GM21717 (cell line): ENCODE data around the gene RGS4.

Experiments
- ATAC-seq: cut with Tn5 transposase; IDR thresholded peaks from one replicate; pipeline ENCODE4 v1.9.1; 2021; ENCODE audit warnings: mild to moderate bottlenecking, moderate library complexity; ENCODE audit not compliant: unreplicated experiment

Gene RGS4

DNA sequence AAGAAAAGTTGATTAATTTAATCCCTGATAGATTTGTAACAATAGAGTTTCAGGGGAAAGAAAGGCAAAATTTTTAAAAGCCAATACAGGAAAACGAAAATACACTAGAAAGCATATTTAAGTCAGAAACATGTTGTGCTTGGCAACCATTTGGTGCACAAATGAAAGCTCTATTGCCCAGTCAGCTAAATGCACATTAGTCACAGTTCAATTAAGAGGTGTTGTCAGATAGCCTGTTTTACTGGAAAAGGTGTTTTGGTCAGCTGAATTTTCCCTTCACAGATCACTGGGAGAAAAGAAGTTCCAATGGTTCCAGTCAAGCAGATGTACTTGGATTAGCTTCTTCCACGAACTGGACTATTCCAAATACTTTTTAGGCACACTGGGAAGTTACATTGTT, 25.4 kb downstream of the RGS4 start:
- no peak for ATAC-seq

- ATAC-seq, result no peak
Observed at GRCh38 chr1:163095213-163095612, 26.1 kb downstream of the RGS4 start.

- no peak for ATAC-seq
Observed at GRCh38 chr1:163102590-163102989, 33.4 kb downstream of the RGS4 start.

- no peak for ATAC-seq
Observed at GRCh38 chr1:163104385-163105099, 35.4 kb downstream of the RGS4 start.

GRCh38 chr1:163106364-163106987, 37.3 kb downstream of the RGS4 start:
- ATAC-seq, result no peak

GRCh38 chr1:163107655-163108054, 38.5 kb downstream of the RGS4 start:
- ATAC-seq, result no peak

- ATAC-seq, result no peak
Observed at GRCh38 chr1:163115887-163116286, 46.7 kb downstream of the RGS4 start.

DNA sequence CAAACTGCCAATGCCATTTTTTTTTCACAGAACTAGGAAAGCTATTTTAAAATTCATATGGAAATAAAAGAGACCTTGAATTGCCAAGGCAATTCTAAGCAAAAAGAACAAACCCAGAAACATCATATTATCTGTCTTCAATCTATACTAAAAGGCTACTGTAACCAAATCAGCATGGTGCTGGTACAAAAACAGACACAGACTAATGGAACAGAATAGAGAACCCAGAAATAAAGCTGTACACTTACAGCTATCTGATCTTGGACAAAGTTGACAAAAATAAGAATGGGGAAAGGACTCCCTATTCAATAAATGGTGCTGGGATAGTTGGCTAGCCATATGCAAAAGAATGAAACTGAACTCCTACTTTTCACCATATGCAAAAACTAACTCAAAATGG, 50.5 kb downstream of the RGS4 start:
- ATAC-seq, result no peak

GRCh38 chr1:163120372-163120771, 51.2 kb downstream of the RGS4 start:
- no peak for ATAC-seq

DNA sequence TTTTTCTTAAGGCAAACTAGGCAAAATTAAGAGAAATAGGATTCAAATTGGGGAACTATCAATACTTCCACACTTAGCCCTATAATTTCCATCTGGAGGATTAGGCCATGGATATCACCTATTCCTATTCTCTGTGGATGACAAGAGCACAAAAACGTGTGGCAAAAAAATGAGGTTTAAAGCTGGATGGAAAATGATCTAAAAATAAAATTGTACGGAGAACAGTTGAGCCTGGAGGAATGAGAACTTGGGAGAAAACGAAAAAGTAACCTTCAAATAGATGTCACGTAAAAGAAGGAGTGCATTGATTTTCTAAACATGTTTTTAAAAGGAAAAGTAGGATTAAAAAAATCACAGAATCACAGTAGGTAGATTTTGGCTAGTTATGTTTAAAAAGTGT, 55.7 kb downstream of the RGS4 start:
- no peak for ATAC-seq
